Measurements from ENCODE around the gene GOSR2. TPM values are rescaled to one million over a fixed set of nuclear protein-coding genes. Genes with fewer than 3 reads are reported as not detected.

Gene GOSR2
- polyA plus RNA-seq, 1 of the 3 experiments (the other 2 are of a cell fraction) = 74.2 TPM

- POLR2A ChIA-PET = no interaction called here
Measured at GRCh38 chr17:46948544-46948943, 25.6 kb downstream of the GOSR2 start.

GRCh38 chr17:46949291-46950174 is 26.6 kb downstream of the GOSR2 start:
- no peak overlapping the region for H3K4me2 ChIP-seq
- H3K27me3 ChIP-seq (ENCODE audit: insufficient read depth) = no peaks in the 10 kb centered on the region
- H3K9me3 ChIP-seq = no peaks in the 10 kb centered on the region
- ChIA-PET POLR2A (no interaction called here), CTCF (interaction anchor here (1.2 to 5.5 kb wide), 4 partner anchors 8 to 114 kb away, joined by 3 to 56 read pairs (median 6); no protein-coding TSS in a partner anchor)
- H3K9me2 ChIP-seq = no peaks in the 10 kb centered on the region
- H3F3A ChIP-seq (replicated peaks; ENCODE audit: insufficient read depth) = no peaks in the 10 kb centered on the region
- H3K36me3 ChIP-seq (replicated peaks in 1 of 2; ENCODE audit: control insufficient read depth in 1 of 2, insufficient read depth in 2 of 2, low read length in 1 of 2) = no peaks in the 10 kb centered on the region
- no peaks in the 10 kb centered on the region for H4K20me1 ChIP-seq (ENCODE audit: insufficient read depth)
- DNase-seq = no peak
- 81% methylated on average over 11 of the region's 11 CpGs for WGBS (ENCODE audit: low lambda C conversion rate)
- H3K4me1 ChIP-seq (ENCODE audit: control insufficient read depth in 1 of 2, insufficient read depth in 2 of 2, low read depth in 1 of 2, low read length in 1 of 2) = peaks cover under 1 to 21% of the 10 kb centered on the region in 2 experiments; a peak in 2 of 4 replicates
- H2AFZ ChIP-seq (ENCODE audit: low read depth) = no peak overlapping the region
- H3K4me3 ChIP-seq (ENCODE audit: low read depth in 2 of 2, low read length in 1 of 2) = no peak overlapping the region
- H3K27ac ChIP-seq (ENCODE audit: low read depth in 2 of 2, low read length in 1 of 2) = no peak overlapping the region
- TF ChIP-seq USF2 (IDR thresholded peaks at IDR 0.05; ENCODE audit: borderline replicate concordance, low read depth, low read length) = no peak
- peak; percentile 64; the same call in 1 of the 2 replicates for TF ChIP-seq FOSL2 (IDR thresholded peaks at IDR 0.05; ENCODE audit: borderline replicate concordance, low read depth)
- H3K9ac ChIP-seq = no peak overlapping the region
- H3K79me2 ChIP-seq (ENCODE audit: insufficient read depth) = no peaks in the 10 kb centered on the region

More at GRCh38 chr17:46948544-46948943, 25.6 kb downstream of the GOSR2 start:
- H3K9me2 ChIP-seq = no peaks in the 10 kb centered on the region
- H3K9me3 ChIP-seq = no peaks in the 10 kb centered on the region
- H3K4me1 ChIP-seq (ENCODE audit: control insufficient read depth in 1 of 2, insufficient read depth in 2 of 2, low read depth in 1 of 2, low read length in 1 of 2) = peaks cover 11 to 29% of the 10 kb centered on the region in 2 experiments; a peak in 3 of 4 replicates
- 77% methylated on average over 5 of the region's 5 CpGs for WGBS (ENCODE audit: low lambda C conversion rate)
- H2AFZ ChIP-seq (ENCODE audit: low read depth) = no peak overlapping the region
- no peaks in the 10 kb centered on the region for H3K27me3 ChIP-seq (ENCODE audit: insufficient read depth)
- DNase-seq = no peak
- peaks cover under 1% of the 10 kb centered on the region for H3F3A ChIP-seq (replicated peaks; ENCODE audit: insufficient read depth)
- no peaks in the 10 kb centered on the region for H3K36me3 ChIP-seq (replicated peaks in 1 of 2; ENCODE audit: control insufficient read depth in 1 of 2, insufficient read depth in 2 of 2, low read length in 1 of 2)
- no peaks in the 10 kb centered on the region for H3K79me2 ChIP-seq (ENCODE audit: insufficient read depth)
- H3K4me2 ChIP-seq = no peak overlapping the region
- TF ChIP-seq EP300 (IDR thresholded peaks at IDR 0.05; ENCODE audit: borderline replicate concordance in 1 of 2, low read depth in 1 of 2, low read length in 1 of 2) (no peak), EZH2phosphoT487 (IDR thresholded peaks at IDR 0.05; ENCODE audit: borderline replicate concordance, low read depth) (no peak), NFIC (IDR thresholded peaks at IDR 0.05; ENCODE audit: borderline replicate concordance) (no peak), MEF2A (IDR thresholded peaks at IDR 0.05; ENCODE audit: borderline replicate concordance, low read depth) (no peak), POLR2AphosphoS5 (IDR thresholded peaks at IDR 0.05; ENCODE audit: low read depth, low read length) (no peak), SMC3 (IDR thresholded peaks at IDR 0.05; ENCODE audit: low read depth, low read length) (no peak), PBX3 (IDR thresholded peaks at IDR 0.05) (no peak), CTCF (IDR thresholded peaks at IDR 0.05) (no peak), YY1 (IDR thresholded peaks at IDR 0.05; ENCODE audit: low read depth) (no peak)
- H3K4me3 ChIP-seq (ENCODE audit: low read depth in 2 of 2, low read length in 1 of 2) = no peak overlapping the region
- H3K27ac ChIP-seq (ENCODE audit: low read depth in 2 of 2, low read length in 1 of 2) = no peak overlapping the region
- H3K9ac ChIP-seq = no peak overlapping the region
- CTCF ChIA-PET = interaction anchor here (0.9 to 5.5 kb wide), 4 partner anchors 7 to 107 kb away, joined by 4 to 56 read pairs (median 14); no protein-coding TSS in a partner anchor
- no peaks in the 10 kb centered on the region for H4K20me1 ChIP-seq (ENCODE audit: insufficient read depth)
